GM12878 (cell line): ENCODE results near the gene OR2V1. TPM values are rescaled to one million over a fixed set of nuclear protein-coding genes. Genes with fewer than 3 reads are reported as not detected.

ENCODE experiments used
- ATAC-seq: fragments of 200-7000 bp; cut with Tn5 transposase; 3 replicates; pipeline ENCODE4 v1.9.1; 2020; ENCODE audit warnings: mild to moderate bottlenecking, moderate library complexity
- BruUV-seq: library from RNA; stranded (reverse); fragments of 400-500 nt; replicated peaks from 2 replicates; lab custom pipeline; 2021; lab: Mats Ljungman, UMichigan
- CTCF ChIA-PET: fragments of 300-600 bp; sonication (Branson Sonifier 250); formaldehyde crosslinking; extraction: SDS; loops from one replicate; lab custom pipeline; 2021; ENCODE audit warnings: inconsistent platforms; lab: Yijun Ruan, JAX
- POLR2A ChIA-PET: fragments of 350-600 bp; formaldehyde crosslinking; extraction: SDS; loops from one replicate; lab custom pipeline; 2021; ENCODE audit warnings: inconsistent platforms; lab: Charles Lee
- RAD21 ChIA-PET: fragments of 300-600 bp; sonication (Branson Sonifier 250); formaldehyde crosslinking; loops from one replicate; lab custom pipeline; 2023; ENCODE audit warnings: antibody characterized with exemption; ENCODE audit not compliant: unreplicated experiment; lab: Charles Lee
- SMC1A ChIA-PET: fragments of 300-600 bp; sonication (Branson Sonifier 250); formaldehyde crosslinking; loops from one replicate; lab custom pipeline; 2023; ENCODE audit not compliant: unreplicated experiment, uncharacterized antibody; lab: Charles Lee
- DNase-seq: peaks from one replicate; pipeline ENCODE4 v3.0.0-alpha.2; 2011; ENCODE audit warnings: low read depth, low spot score
- FAIRE-seq: peaks from 3 replicates; lab custom pipeline; 2011; peaks lifted over from hg19 to GRCh38; lab: Jason Lieb, UNC
- H2AFZ ChIP-seq: 2 replicates; pipeline ENCODE4 v1.6.0; 2011; ENCODE audit warnings: low read depth, low read length, control low read depth; ENCODE audit not compliant: control insufficient read depth
- H3K27ac ChIP-seq: 2 replicates; pipeline ENCODE4 v1.5.1; 2011; ENCODE audit warnings: control low read depth; ENCODE audit not compliant: control insufficient read depth, insufficient read depth
- H3K27me3 ChIP-seq, 2 experiments: replicated peaks in 1 of 2; 2 replicates each; pipeline versions ENCODE4 v1.6.0 to v1.6.1; 2011; ENCODE audit warnings: low read length in 1 of 2; ENCODE audit not compliant: control insufficient read depth in 2 of 2, insufficient read depth in 2 of 2
- H3K36me3 ChIP-seq, 2 experiments: 2 replicates each; pipeline ENCODE4 v1.5.1; 2011; ENCODE audit warnings: low read length in 1 of 2; ENCODE audit not compliant: control insufficient read depth in 2 of 2, insufficient read depth in 2 of 2
- H3K4me1 ChIP-seq: 2 replicates; pipeline ENCODE4 v1.6.1; 2011; ENCODE audit warnings: mild to moderate bottlenecking, low read length, moderate library complexity, mixed read lengths; ENCODE audit not compliant: control insufficient read depth, insufficient read depth
- H3K4me2 ChIP-seq: 2 replicates; pipeline ENCODE4 v1.6.0; 2011; ENCODE audit warnings: control low read depth; ENCODE audit not compliant: control insufficient read depth, insufficient read depth
- H3K4me3 ChIP-seq: fragments of 200-600 bp; sonication (generic); 2 replicates; pipeline ENCODE4 v1.5.1; 2016
- H3K79me2 ChIP-seq: 2 replicates; pipeline ENCODE4 v1.6.0; 2011; ENCODE audit warnings: low read length; ENCODE audit not compliant: control insufficient read depth, insufficient read depth
- H3K9ac ChIP-seq: 2 replicates; pipeline ENCODE4 v1.8.0; 2011; ENCODE audit warnings: low read length, control low read depth, mixed read lengths; ENCODE audit not compliant: control insufficient read depth, insufficient read depth
- H3K9me3 ChIP-seq: replicated peaks from 3 replicates; pipeline ENCODE4 v1.5.1; 2011; ENCODE audit warnings: mild to moderate bottlenecking, low read length; ENCODE audit not compliant: control insufficient read depth, insufficient read depth
- H4K20me1 ChIP-seq: 2 replicates; pipeline ENCODE4 v1.6.0; 2011; ENCODE audit not compliant: control insufficient read depth, insufficient read depth
- BMI1 ChIP-seq: fragments of 450-650 bp; IDR thresholded peaks from 2 replicates; pipeline ENCODE4 v1.6.1; 2016; ENCODE audit warnings: mild to moderate bottlenecking, moderate library complexity, borderline replicate concordance
- CBX3 ChIP-seq: fragments of 200-600 bp; sonication (generic); IDR thresholded peaks from 2 replicates; pipeline ENCODE4 v1.6.1; 2016; ENCODE audit warnings: low read depth, borderline replicate concordance
- CHD1 ChIP-seq: IDR thresholded peaks from 2 replicates; pipeline ENCODE4 v1.6.1; 2012; ENCODE audit warnings: low read depth, low read length, improper control_type of control experiment
- CHD2 ChIP-seq: IDR thresholded peaks from 2 replicates; pipeline ENCODE4 v1.6.1; 2011; ENCODE audit warnings: low read depth, low read length, improper control_type of control experiment, borderline replicate concordance
- ETV6 ChIP-seq, 2 experiments: fragments of 450-650 bp in 1 of 2; IDR thresholded peaks in 1 of 2; conservative IDR thresholded peaks in 1 of 2; 2 replicates each; pipeline ENCODE4 v1.6.1; 2014; ENCODE audit warnings: antibody characterized with exemption in 1 of 2, borderline replicate concordance in 1 of 2, low read depth in 1 of 2, mild to moderate bottlenecking in 1 of 2, moderate library complexity in 1 of 2
- MTA2 ChIP-seq: fragments of 450-650 bp; IDR thresholded peaks from 2 replicates; pipeline ENCODE4 v1.6.1; 2016; ENCODE audit warnings: low read depth, mild to moderate bottlenecking, moderate library complexity
- WGBS: methylation state at CpG from one replicate; pipeline ENCODE4 v1.1.6; 2016; ENCODE audit warnings: low lambda C conversion rate; ENCODE audit not compliant: insufficient replicate concordance, insufficient coverage; ENCODE audit errors: missing lambda C conversion rate; 5-methylcytosine and 5-hydroxymethylcytosine counted together
- in situ Hi-C: fragments of 300-500 bp; cut with MboI; formaldehyde crosslinking; loops from 9 replicates; pipeline ENCODE4 v1.14.3; 2018; ENCODE audit warnings: mixed read lengths
- intact Hi-C: fragments of 100-400 bp; cut with micrococcal nuclease; formaldehyde crosslinking; loops from one replicate; pipeline ENCODE4 v1.14.2; 2022; ENCODE audit not compliant: unreplicated experiment
- polyA plus RNA-seq, 11 experiments: library from polyadenylated mRNA; depleted of rRNA in 4 of 11; unstranded in 6 of 11; stranded (reverse) in 5 of 11; fragments of >200 nt; fragmentation: Nextera tagmentation in 4 of 11; fragmentation: Illumina TruSeq in 1 of 11; extraction: Ambion mirVana in 4 of 11; extraction: Trizol in 1 of 11; gene quantifications; 1 replicate in 1 of 11; 2 replicates in 10 of 11; pipeline versions ENCODE4 v1.2.1 to v1.2.3, GENCODE V29; 2011 to 2016; ENCODE audit warnings: inconsistent platforms in 2 of 11, missing spikeins in 2 of 11, low read depth in 1 of 11
- total RNA-seq, 4 experiments: library from RNA; depleted of rRNA in 3 of 4; stranded (reverse); fragments of >200 nt in 3 of 4; fragmentation: Illumina TruSeq in 1 of 4; extraction: Trizol in 1 of 4; gene quantifications; 2 replicates each; pipeline versions ENCODE4 v1.2.1 to v1.2.3, GENCODE V29; 2013 to 2021
- TF ChIP-seq, protein P1 (sequence below): IDR thresholded peaks from 2 replicates; pipeline ENCODE4 v1.6.1; 2011; ENCODE audit warnings: mild to moderate bottlenecking, low read depth, low read length, moderate library complexity; ENCODE audit not compliant: insufficient replicate concordance
- TF ChIP-seq, protein P2 (sequence below): fragments of 450-650 bp; IDR thresholded peaks from 2 replicates; pipeline ENCODE4 v1.6.1; 2017; ENCODE audit warnings: low read depth, mild to moderate bottlenecking, moderate library complexity
- TF ChIP-seq, protein P3 (sequence below): fragments of 150-350 bp; IDR thresholded peaks from 2 replicates; pipeline ENCODE4 v1.6.1; 2016; ENCODE audit warnings: low read depth, low read length

Gene OR2V1
- total and polyA plus RNA-seq, 10 of the 15 experiments (the other 5 are each of a cell fraction or from before 2014, with no cell fraction given): 0.20 to 4.4 TPM; not detected in 8

DNA sequence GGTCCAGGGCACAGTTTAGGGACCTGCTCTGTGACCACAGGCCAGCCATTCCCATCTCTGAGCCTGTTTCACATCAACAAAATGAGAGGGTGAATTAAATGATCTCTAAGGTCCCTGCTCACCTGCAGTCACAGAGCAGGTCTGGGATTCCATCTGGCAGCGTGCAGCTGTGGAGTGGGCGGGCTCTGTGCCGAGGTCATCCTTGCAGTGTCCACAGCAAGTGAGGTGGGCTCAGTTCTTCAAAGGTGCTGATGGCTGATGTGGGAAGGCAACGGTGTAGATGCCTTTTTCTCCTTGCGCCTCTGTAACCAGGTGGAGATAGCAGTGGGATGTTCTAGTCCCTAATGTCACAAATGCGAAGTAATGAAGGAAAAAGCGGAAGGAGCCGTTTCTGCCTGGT is 11.9 kb downstream of the OR2V1 start (continued):
- TF ChIP-seq, protein P1, sequence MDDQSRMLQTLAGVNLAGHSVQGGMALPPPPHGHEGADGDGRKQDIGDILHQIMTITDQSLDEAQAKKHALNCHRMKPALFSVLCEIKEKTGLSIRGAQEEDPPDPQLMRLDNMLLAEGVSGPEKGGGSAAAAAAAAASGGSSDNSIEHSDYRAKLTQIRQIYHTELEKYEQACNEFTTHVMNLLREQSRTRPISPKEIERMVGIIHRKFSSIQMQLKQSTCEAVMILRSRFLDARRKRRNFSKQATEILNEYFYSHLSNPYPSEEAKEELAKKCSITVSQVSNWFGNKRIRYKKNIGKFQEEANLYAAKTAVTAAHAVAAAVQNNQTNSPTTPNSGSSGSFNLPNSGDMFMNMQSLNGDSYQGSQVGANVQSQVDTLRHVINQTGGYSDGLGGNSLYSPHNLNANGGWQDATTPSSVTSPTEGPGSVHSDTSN: no peak
- TF ChIP-seq, protein P2, sequence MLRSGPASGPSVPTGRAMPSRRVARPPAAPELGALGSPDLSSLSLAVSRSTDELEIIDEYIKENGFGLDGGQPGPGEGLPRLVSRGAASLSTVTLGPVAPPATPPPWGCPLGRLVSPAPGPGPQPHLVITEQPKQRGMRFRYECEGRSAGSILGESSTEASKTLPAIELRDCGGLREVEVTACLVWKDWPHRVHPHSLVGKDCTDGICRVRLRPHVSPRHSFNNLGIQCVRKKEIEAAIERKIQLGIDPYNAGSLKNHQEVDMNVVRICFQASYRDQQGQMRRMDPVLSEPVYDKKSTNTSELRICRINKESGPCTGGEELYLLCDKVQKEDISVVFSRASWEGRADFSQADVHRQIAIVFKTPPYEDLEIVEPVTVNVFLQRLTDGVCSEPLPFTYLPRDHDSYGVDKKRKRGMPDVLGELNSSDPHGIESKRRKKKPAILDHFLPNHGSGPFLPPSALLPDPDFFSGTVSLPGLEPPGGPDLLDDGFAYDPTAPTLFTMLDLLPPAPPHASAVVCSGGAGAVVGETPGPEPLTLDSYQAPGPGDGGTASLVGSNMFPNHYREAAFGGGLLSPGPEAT: no peak
- TF ChIP-seq MTA2 (no peak), CHD2 (no peak), ETV6 (conservative IDR thresholded peaks at IDR 0.05 in 1 of 2, IDR thresholded peaks at IDR 0.05 in 1 of 2; ENCODE audit: borderline replicate concordance in 1 of 2, low read depth in 1 of 2) (no peak), CHD1 (no peak)

DNA sequence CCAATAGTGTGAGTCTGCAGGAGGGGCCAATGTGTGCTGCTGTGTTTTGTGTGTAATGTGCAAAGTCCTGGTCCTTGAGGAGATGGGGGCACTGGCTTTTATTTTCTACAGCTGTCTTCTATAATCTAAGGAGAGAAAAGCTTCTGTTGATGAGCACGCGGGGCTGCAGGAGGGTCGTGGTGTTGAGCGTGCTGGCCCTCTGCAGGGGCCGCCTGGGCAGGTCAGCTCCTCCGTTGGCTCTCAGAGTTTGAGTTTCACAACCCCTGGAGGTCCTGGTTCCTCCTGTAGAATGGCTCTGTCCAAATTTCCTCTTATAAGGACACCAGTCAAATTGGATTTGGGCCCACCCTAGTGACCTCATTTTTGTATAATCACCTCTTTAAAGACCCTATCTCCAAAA is 12.6 kb downstream of the OR2V1 start:
- H2AFZ ChIP-seq: no peak overlapping the region
- ChIA-PET SMC1A (interaction anchor here (0.6 to 2.2 kb wide), 3 partner anchors 11 to 54 kb away, joined by 3 to 6 read pairs (median 4); no protein-coding TSS in a partner anchor), CTCF (interaction anchor here (0.7 kb wide), 1 partner anchor 50 kb away, joined by 3 read pairs; no protein-coding TSS in a partner anchor)
- ATAC-seq (no peak), FAIRE-seq (no peak)
- TF ChIP-seq BMI1 (no peak), CBX3 (no peak)
- TF ChIP-seq, protein P3, sequence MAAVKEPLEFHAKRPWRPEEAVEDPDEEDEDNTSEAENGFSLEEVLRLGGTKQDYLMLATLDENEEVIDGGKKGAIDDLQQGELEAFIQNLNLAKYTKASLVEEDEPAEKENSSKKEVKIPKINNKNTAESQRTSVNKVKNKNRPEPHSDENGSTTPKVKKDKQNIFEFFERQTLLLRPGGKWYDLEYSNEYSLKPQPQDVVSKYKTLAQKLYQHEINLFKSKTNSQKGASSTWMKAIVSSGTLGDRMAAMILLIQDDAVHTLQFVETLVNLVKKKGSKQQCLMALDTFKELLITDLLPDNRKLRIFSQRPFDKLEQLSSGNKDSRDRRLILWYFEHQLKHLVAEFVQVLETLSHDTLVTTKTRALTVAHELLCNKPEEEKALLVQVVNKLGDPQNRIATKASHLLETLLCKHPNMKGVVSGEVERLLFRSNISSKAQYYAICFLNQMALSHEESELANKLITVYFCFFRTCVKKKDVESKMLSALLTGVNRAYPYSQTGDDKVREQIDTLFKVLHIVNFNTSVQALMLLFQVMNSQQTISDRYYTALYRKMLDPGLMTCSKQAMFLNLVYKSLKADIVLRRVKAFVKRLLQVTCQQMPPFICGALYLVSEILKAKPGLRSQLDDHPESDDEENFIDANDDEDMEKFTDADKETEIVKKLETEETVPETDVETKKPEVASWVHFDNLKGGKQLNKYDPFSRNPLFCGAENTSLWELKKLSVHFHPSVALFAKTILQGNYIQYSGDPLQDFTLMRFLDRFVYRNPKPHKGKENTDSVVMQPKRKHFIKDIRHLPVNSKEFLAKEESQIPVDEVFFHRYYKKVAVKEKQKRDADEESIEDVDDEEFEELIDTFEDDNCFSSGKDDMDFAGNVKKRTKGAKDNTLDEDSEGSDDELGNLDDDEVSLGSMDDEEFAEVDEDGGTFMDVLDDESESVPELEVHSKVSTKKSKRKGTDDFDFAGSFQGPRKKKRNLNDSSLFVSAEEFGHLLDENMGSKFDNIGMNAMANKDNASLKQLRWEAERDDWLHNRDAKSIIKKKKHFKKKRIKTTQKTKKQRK: no peak
- TF ChIP-seq, all 136 proteins: peak for 0
- Histone ChIP-seq H3K4me2 (no peak overlapping the region), H4K20me1 (no peaks in the 10 kb centered on the region), H3K36me3 (no peaks in the 10 kb centered on the region), H3K4me1 (no peaks in the 10 kb centered on the region), H3K4me3 (no peak overlapping the region), H3K9me3 (peaks cover 3% of the 10 kb centered on the region; the same call in 1 of the 3 replicates), H3K79me2 (no peaks in the 10 kb centered on the region), H3K27me3 (peaks cover 0 to 3% of the 10 kb centered on the region in 2 experiments; a peak in 3 of 4 replicates), H3K27ac (no peak overlapping the region), H3K9ac (no peak overlapping the region)
- no TSS peak for BruUV-seq
- in situ Hi-C loops: no loop called here
- intact Hi-C loops: no loop called here
- POLR2A ChIA-PET: no interaction called here
- RAD21 ChIA-PET: interaction anchor here (0.6 kb wide), 1 partner anchor 52 kb away, joined by 8 read pairs; no protein-coding TSS in a partner anchor
- 39% methylated on average over 6 of the region's 6 CpGs for WGBS
- DNase-seq: no peak
